Mucosa of stomach (tissue), 1 donor: ENCODE measurements around the gene GAS2.

Experiments
- H3K27me3 ChIP-seq: one replicate; pipeline ENCODE4 v1.7.0; 2013; ENCODE audit warnings: mild to moderate bottlenecking, low read length; ENCODE audit not compliant: control insufficient read depth, insufficient read depth
- H3K36me3 ChIP-seq: one replicate; pipeline ENCODE4 v1.7.0; 2013; ENCODE audit warnings: low read length; ENCODE audit not compliant: control insufficient read depth, insufficient read depth
- H3K4me1 ChIP-seq: one replicate; pipeline ENCODE4 v1.7.0; 2013; ENCODE audit warnings: mild to moderate bottlenecking, low read length; ENCODE audit not compliant: control insufficient read depth, insufficient read depth
- H3K4me3 ChIP-seq: one replicate; pipeline ENCODE4 v1.7.0; 2013; ENCODE audit warnings: low read length
- H3K9ac ChIP-seq: one replicate; pipeline ENCODE4 v1.7.0; 2013; ENCODE audit warnings: mild to moderate bottlenecking, low read length, moderate library complexity
- H3K9me3 ChIP-seq: one replicate; pipeline ENCODE4 v1.7.0; 2013; ENCODE audit warnings: mild to moderate bottlenecking, low read length, moderate library complexity; ENCODE audit not compliant: control insufficient read depth
- donor health status: Pancreatic carcinoma.

Gene GAS2

DNA sequence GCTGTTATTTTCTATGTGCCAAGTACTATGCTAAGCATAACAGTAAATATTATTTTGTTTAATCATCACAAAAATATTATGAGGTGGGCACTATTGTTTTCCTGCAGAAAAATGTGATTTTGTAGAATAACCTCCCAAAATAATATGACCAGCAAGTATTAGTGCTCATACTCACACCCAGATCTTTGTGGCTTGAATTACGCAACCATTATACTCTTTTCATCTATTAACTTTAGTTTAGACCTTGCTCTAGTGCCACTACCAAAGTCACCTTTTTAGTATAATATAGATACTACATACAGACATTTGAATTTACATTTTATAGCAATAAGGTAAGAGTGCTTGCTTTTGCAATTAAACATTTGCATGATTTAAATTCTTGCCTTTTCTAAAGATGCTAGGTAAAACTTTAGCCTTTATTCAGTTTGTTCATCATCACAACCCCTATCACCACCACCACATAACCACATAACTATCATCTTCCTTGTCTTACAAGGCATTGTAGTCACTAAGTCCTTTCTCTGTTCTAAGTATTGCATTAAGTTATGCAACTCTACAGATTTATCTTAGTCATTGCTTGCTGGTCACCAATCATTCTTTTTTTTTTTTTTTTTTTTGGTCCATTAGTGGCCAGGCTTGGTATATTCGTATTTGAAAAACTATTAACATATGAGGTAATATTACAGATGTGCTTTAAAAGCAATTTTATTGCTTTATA, 68.4 kb downstream of the GAS2 start:
- Histone ChIP-seq H3K4me3 (no peak overlapping the region), H3K9ac (no peak overlapping the region), H3K9me3 (no peaks in the 10 kb centered on the region), H3K4me1 (no peaks in the 10 kb centered on the region), H3K36me3 (no peaks in the 10 kb centered on the region), H3K27me3 (no peaks in the 10 kb centered on the region)

DNA sequence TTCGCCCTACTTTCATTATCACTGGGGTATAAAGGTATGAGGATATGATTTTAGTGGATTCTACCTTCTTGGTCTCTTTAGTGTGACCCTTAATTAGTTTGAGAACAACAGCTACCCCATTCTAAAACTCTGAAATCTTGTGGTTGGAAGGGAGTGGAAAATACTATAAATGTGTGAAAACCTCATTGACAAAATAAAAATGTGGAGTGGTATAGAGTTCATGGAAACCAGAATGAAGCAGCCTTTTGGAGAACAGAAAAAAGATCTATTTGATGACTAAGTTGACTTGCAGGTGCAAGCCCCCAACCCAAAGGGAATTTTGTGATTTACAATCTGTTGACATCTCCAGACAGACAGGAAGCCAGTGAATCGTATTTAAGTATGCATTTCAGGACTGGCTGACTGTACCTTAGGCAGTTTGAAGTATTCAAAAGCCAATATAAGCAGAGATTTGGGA, 75.8 kb downstream of the GAS2 start:
- Histone ChIP-seq H3K9ac (no peak overlapping the region), H3K4me1 (no peaks in the 10 kb centered on the region), H3K27me3 (no peaks in the 10 kb centered on the region), H3K36me3 (no peaks in the 10 kb centered on the region), H3K9me3 (no peaks in the 10 kb centered on the region), H3K4me3 (no peak overlapping the region)

DNA sequence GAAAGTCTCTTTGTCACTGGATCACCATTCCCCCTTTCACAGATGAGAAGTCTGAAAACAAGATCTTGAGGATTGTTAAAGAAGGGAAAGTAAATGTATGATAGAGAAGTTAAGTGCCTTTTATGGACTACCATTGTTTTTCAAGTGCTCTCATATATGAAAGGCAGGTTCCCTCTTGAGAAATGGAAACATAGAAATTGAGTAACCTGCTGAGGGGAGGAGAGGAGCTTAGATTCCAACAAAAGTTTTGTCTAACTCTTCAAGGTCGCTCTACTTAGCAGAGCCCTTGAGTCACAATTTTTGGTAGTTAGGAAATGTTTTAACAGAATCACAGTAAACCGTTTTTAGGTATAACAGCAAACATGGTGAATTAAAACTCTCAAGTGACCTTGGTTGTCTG, 83.1 kb downstream of the GAS2 start:
- no peaks in the 10 kb centered on the region for H3K4me1 ChIP-seq
- H3K9me3 ChIP-seq, result no peaks in the 10 kb centered on the region
- no peak overlapping the region for H3K4me3 ChIP-seq
- no peaks in the 10 kb centered on the region for H3K27me3 ChIP-seq
- H3K36me3 ChIP-seq, result no peaks in the 10 kb centered on the region
- H3K9ac ChIP-seq, result no peak overlapping the region

DNA sequence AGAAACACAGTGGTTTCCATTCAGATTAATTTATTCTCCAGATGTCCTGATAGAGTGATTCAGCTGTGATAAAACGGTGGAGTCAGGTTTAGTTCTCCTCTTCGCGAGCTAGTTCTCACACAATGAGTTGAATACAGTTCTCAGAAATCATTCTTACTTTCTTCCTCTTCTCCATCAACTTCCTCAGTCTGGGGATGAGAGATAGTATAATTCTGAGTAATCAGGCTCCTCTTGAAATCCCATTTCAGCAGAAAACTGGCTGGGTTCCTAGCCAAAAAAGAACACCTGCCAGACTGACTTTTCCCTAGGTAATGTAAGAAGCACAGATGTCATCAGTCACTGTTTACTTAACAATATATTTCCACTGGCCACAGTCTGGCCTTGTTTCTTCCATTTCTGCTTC, 86.5 kb downstream of the GAS2 start:
- H3K27me3 ChIP-seq, result no peaks in the 10 kb centered on the region
- no peak overlapping the region for H3K9ac ChIP-seq
- H3K4me3 ChIP-seq, result no peak overlapping the region
- no peaks in the 10 kb centered on the region for H3K4me1 ChIP-seq
- no peaks in the 10 kb centered on the region for H3K36me3 ChIP-seq
- H3K9me3 ChIP-seq, result no peaks in the 10 kb centered on the region

DNA sequence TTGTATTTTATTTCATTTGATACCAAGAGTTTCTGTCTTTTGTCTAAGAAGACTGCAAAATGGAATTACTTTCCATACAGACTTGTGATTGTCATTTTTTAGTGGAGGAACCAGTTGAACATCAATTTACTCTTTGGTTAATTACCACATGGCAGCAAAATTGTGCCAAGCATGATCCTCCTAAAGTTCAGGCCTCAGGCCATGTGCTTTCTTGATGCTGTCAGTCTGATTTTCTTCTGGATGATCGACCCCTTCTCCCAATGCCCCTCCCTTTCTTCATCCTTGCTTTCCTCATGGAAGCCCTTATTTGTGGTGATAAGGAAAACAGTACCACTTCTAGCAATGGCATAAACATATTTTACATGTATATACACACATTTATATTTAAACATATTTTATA, 87.0 kb downstream of the GAS2 start:
- Histone ChIP-seq H3K9me3 (no peaks in the 10 kb centered on the region), H3K27me3 (no peaks in the 10 kb centered on the region), H3K4me3 (no peak overlapping the region), H3K4me1 (no peaks in the 10 kb centered on the region), H3K36me3 (no peaks in the 10 kb centered on the region), H3K9ac (no peak overlapping the region)

DNA sequence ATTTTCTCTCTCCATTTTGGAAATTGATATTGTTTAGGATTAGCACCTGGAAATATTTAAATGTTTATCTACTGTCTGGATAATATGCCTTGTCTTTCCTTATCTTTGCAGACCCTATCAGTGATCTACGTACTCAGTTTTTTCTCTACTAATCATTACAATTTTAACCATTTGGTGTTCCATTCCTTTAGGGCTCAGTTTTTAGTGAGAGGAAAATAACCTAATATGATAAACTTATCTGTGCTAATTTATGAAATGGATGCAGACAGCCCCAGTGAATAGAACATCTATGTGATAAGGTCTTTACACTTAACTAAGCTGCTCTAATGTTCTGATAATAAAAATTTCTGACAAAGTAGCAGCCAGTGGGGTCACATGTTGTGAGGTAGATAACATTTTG, 94.7 kb downstream of the GAS2 start:
- Histone ChIP-seq H3K9me3 (no peaks in the 10 kb centered on the region), H3K4me1 (no peaks in the 10 kb centered on the region), H3K9ac (no peak overlapping the region), H3K4me3 (no peak overlapping the region), H3K27me3 (no peaks in the 10 kb centered on the region), H3K36me3 (no peaks in the 10 kb centered on the region)

DNA sequence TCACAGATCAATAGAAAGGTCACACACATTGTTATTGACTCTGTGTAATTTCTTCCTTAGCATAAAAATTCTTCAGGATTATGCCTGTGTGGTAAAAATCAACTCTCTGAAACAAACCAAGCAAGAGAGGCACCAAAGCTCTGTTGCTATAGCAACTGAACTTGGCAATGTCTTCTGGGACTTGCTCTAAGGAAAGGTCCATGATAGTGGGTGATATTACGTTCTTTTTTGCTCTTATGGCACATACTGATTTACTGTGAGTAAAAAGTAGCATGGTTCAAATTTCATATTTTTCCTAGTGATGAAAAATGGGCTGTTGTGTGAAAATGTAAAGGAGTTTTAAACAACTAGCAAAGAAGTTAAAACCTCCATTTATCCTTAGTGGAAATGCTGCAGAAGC, 96.8 kb downstream of the GAS2 start:
- H3K4me1 ChIP-seq, result no peaks in the 10 kb centered on the region
- no peaks in the 10 kb centered on the region for H3K27me3 ChIP-seq
- no peak overlapping the region for H3K4me3 ChIP-seq
- H3K9ac ChIP-seq, result no peak overlapping the region
- H3K9me3 ChIP-seq, result no peaks in the 10 kb centered on the region
- no peaks in the 10 kb centered on the region for H3K36me3 ChIP-seq

DNA sequence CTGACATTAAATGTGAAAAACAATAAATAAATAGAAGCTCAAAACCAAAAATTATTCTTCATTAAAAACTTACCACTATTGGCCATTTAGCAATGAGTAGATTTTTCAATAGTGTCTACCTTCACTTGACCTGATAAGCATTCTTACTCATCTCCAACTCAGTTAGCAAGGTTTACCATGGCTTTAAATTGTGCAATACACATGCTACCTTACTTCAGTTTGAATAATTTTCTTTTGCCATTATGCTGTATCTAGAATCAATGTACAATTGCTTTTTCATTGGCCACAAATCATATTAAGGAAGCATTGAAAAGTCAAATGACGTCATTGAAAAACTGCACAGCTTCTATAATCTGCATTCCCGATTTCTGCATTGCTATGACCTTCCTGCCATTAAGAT, 98.3 kb downstream of the GAS2 start:
- Histone ChIP-seq H3K27me3 (no peaks in the 10 kb centered on the region), H3K4me1 (no peaks in the 10 kb centered on the region), H3K4me3 (no peak overlapping the region), H3K9ac (no peak overlapping the region), H3K9me3 (no peaks in the 10 kb centered on the region), H3K36me3 (no peaks in the 10 kb centered on the region)

DNA sequence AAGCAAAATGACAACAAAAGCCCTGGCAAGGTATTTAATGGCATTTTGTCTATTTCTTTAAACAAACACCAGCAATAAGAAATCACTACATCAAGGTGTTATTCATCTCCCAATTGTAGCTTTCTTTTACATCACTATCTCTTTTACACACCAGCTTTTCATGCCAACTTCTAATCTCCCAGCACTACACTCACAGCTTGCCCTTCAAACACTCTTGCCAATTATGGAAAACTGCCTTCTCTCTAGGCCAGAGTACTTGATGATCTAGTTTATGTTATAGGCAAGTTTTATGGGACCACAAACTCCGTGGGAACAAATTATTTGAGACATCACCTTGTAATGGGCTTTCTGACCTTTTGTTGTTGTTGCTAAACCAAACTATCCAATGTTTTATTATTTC, 101.9 kb downstream of the GAS2 start:
- H3K9me3 ChIP-seq, result no peaks in the 10 kb centered on the region

DNA sequence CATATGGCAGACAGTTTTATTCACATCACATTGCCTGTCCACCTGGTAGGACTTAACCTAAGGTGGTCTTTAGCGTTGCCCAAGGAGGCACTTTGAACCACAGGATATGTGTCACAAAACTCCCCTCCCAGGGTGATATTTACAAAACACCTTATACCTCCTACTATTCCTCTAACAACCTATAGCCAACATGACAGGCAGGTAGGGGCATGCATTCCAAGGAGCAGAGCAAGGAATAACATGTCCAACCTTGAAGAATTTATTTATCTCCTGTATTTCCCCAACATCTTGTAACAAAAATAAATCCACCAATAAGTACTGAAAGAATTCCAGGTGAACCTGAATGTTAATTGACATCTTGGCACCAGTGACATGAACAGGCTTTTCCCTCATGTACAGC, 102.7 kb downstream of the GAS2 start:
- Histone ChIP-seq H3K4me1 (peaks cover 11% of the 10 kb centered on the region), H3K9ac (no peak overlapping the region), H3K9me3 (no peaks in the 10 kb centered on the region), H3K36me3 (no peaks in the 10 kb centered on the region), H3K27me3 (no peaks in the 10 kb centered on the region), H3K4me3 (no peak overlapping the region)

More for the DNA sequence above, 101.9 kb downstream of the GAS2 start:
- no peaks in the 10 kb centered on the region for H3K36me3 ChIP-seq
- H3K9ac ChIP-seq, result no peak overlapping the region
- H3K27me3 ChIP-seq, result no peaks in the 10 kb centered on the region
- H3K4me3 ChIP-seq, result no peak overlapping the region
- H3K4me1 ChIP-seq, result peaks cover 11% of the 10 kb centered on the region

DNA sequence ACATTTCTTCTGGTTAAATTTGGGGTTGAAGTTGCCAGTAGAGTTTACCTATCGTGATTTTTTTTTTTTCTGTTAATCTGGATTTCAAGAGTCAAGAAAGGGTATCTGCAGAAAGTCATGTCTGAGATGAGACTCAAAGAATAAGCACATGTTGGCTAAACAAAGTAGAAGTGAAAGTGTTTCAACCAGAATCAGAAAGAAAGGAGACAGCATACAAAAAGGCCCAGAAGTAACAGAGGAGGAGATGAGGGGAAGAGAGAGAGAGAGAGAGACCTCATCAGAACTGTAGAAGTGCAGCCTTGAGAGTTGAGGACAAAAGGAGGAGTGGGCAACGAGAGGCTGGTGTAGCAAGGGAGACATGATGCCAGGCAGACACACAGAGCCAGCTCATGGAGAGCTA, 108.3 kb downstream of the GAS2 start:
- Histone ChIP-seq H3K4me3 (no peak overlapping the region), H3K36me3 (no peaks in the 10 kb centered on the region), H3K9ac (no peak overlapping the region), H3K9me3 (no peaks in the 10 kb centered on the region), H3K27me3 (no peaks in the 10 kb centered on the region), H3K4me1 (peaks cover 19% of the 10 kb centered on the region)

DNA sequence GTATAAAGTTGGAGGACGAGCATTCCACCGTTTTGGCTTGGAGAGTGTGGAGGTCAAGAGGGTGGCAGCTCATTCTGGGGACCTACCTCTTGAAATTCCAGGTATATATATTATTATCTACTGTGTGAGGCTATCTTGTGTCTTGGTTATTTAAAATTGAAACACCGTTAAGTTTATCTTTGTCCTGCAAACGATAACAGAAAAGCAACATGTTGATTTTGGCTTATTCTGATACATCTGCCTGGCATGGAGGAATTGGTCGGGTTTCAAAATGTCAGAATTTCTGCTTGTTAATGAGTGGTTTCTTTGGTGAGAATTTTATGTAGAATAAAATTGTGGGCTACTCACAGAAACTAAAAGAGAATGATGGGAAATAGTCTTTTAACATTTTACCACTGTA, 108.8 kb downstream of the GAS2 start:
- no peak overlapping the region for H3K4me3 ChIP-seq
- peaks cover 19% of the 10 kb centered on the region for H3K4me1 ChIP-seq
- no peaks in the 10 kb centered on the region for H3K27me3 ChIP-seq
- H3K9me3 ChIP-seq, result no peaks in the 10 kb centered on the region
- H3K36me3 ChIP-seq, result no peaks in the 10 kb centered on the region
- no peak overlapping the region for H3K9ac ChIP-seq

DNA sequence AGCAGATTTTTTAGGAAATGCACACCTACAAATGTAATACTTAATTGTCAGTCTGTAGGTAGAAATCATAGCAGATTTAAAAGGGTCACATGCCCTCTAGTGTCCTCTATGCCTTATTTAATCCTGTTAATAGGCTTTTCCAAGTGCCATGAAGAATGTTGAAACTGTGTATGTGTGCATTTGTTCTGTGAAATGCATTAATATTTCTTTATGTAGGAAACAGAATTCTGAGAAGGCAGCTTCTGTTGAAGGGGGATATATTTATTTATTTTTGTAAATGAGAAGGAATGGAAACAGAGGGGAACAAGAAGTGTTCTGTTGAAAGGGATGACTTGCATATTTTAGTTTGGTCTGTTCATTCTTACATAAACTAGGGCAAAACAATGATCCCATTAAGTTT, 112.2 kb downstream of the GAS2 start:
- no peaks in the 10 kb centered on the region for H3K27me3 ChIP-seq
- no peak overlapping the region for H3K4me3 ChIP-seq
- no peaks in the 10 kb centered on the region for H3K9me3 ChIP-seq
- no peaks in the 10 kb centered on the region for H3K36me3 ChIP-seq
- H3K9ac ChIP-seq, result no peak overlapping the region
- H3K4me1 ChIP-seq, result peaks cover 8% of the 10 kb centered on the region
